H9 (cell line): ENCODE data around the gene SMS. TPM values are rescaled to one million over a fixed set of nuclear protein-coding genes. Genes with fewer than 3 reads are reported as not detected.

Experiments
- DNase-seq: peaks from one replicate; pipeline ENCODE4 v3.0.0-alpha.2; 2017
- H2AFZ ChIP-seq: one replicate; pipeline ENCODE4 v1.6.1; 2013; ENCODE audit warnings: mild to moderate bottlenecking, low read length, control low read depth, moderate library complexity
- H2AK5ac ChIP-seq: 2 replicates; pipeline ENCODE4 v1.6.1; 2013; ENCODE audit warnings: low read length, control low read depth, mixed read lengths; ENCODE audit not compliant: insufficient read length
- H2BK120ac ChIP-seq: one replicate; pipeline ENCODE4 v1.6.1; 2013; ENCODE audit warnings: low read depth, mild to moderate bottlenecking, low read length, control low read depth, inconsistent platforms; ENCODE audit not compliant: poor library complexity, severe bottlenecking
- H2BK12ac ChIP-seq: 2 replicates; pipeline ENCODE4 v1.6.1; 2013; ENCODE audit warnings: low read length, control low read depth, mixed read lengths, low read depth; ENCODE audit not compliant: insufficient read length
- H2BK15ac ChIP-seq: 2 replicates; pipeline ENCODE4 v1.6.1; 2013; ENCODE audit warnings: low read depth, low read length, control low read depth
- H2BK20ac ChIP-seq: one replicate; pipeline ENCODE4 v1.6.1; 2013; ENCODE audit warnings: low read depth, mild to moderate bottlenecking, low read length, control low read depth, inconsistent platforms; ENCODE audit not compliant: poor library complexity, severe bottlenecking
- H2BK5ac ChIP-seq: 2 replicates; pipeline ENCODE4 v1.6.1; 2013; ENCODE audit warnings: low read length, control low read depth, mixed read lengths; ENCODE audit not compliant: insufficient read length
- H3K14ac ChIP-seq: 2 replicates; pipeline ENCODE4 v1.6.1; 2013; ENCODE audit warnings: low read length, control low read depth; ENCODE audit not compliant: insufficient read depth
- H3K18ac ChIP-seq: 2 replicates; pipeline ENCODE4 v1.6.1; 2013; ENCODE audit warnings: low read depth, mild to moderate bottlenecking, mixed read lengths, low read length, control low read depth; ENCODE audit not compliant: insufficient read length
- H3K23ac ChIP-seq: 2 replicates; pipeline ENCODE4 v1.6.1; 2013; ENCODE audit warnings: low read length, control low read depth, mixed read lengths, low read depth; ENCODE audit not compliant: insufficient read length
- H3K23me2 ChIP-seq: 2 replicates; pipeline ENCODE4 v1.6.1; 2013; ENCODE audit warnings: low read depth, mild to moderate bottlenecking, mixed read lengths, low read length, control low read depth; ENCODE audit not compliant: insufficient read length, poor library complexity, severe bottlenecking
- H3K27ac ChIP-seq: 2 replicates; pipeline ENCODE4 v1.5.1; 2013; ENCODE audit warnings: low read length, control low read depth, mixed read lengths, low read depth; ENCODE audit not compliant: insufficient read length
- H3K27me3 ChIP-seq: 2 replicates; pipeline ENCODE4 v1.6.1; 2013; ENCODE audit warnings: low read length, control low read depth, inconsistent platforms; ENCODE audit not compliant: insufficient read depth
- H3K4ac ChIP-seq: 2 replicates; pipeline ENCODE4 v1.6.1; 2013; ENCODE audit warnings: low read depth, mild to moderate bottlenecking, control low read depth, inconsistent platforms, low read length, moderate library complexity
- H3K4me1 ChIP-seq: 2 replicates; pipeline ENCODE4 v1.6.1; 2013; ENCODE audit warnings: low read length, control low read depth, inconsistent platforms; ENCODE audit not compliant: insufficient read depth
- H3K4me2 ChIP-seq: 2 replicates; pipeline ENCODE4 v1.6.1; 2013; ENCODE audit warnings: low read length, control low read depth, mixed read lengths; ENCODE audit not compliant: insufficient read length, insufficient read depth
- H3K56ac ChIP-seq: 2 replicates; pipeline ENCODE4 v1.6.1; 2013; ENCODE audit warnings: low read depth, mild to moderate bottlenecking, mixed read lengths, low read length, control low read depth; ENCODE audit not compliant: insufficient read length
- H3K79me1 ChIP-seq: 2 replicates; pipeline ENCODE4 v1.6.1; 2013; ENCODE audit warnings: low read depth, mild to moderate bottlenecking, moderate library complexity, low read length, control low read depth, inconsistent platforms; ENCODE audit not compliant: insufficient read depth, poor library complexity, severe bottlenecking
- H3K79me2 ChIP-seq: 2 replicates; pipeline ENCODE4 v1.6.1; 2013; ENCODE audit warnings: low read length, control low read depth, inconsistent platforms; ENCODE audit not compliant: insufficient read depth
- H3K9ac ChIP-seq: 2 replicates; pipeline ENCODE4 v1.6.1; 2013; ENCODE audit warnings: low read length, control low read depth, mixed read lengths; ENCODE audit not compliant: insufficient read length; ENCODE audit errors: extremely low read depth
- H3K9me3 ChIP-seq: one replicate; pipeline ENCODE4 v1.6.1; 2013; ENCODE audit warnings: low read depth, low read length, inconsistent platforms; ENCODE audit not compliant: control insufficient read depth
- H3T11ph ChIP-seq: one replicate; pipeline ENCODE4 v1.6.1; 2013; ENCODE audit warnings: mild to moderate bottlenecking, low read length, control low read depth, inconsistent platforms
- H4K20me1 ChIP-seq: one replicate; pipeline ENCODE4 v1.6.1; 2013; ENCODE audit not compliant: control insufficient read depth, insufficient read length, insufficient read depth
- H4K5ac ChIP-seq: 2 replicates; pipeline ENCODE4 v1.6.1; 2013; ENCODE audit warnings: low read depth, mild to moderate bottlenecking, mixed read lengths, low read length, control low read depth; ENCODE audit not compliant: insufficient read length
- H4K8ac ChIP-seq: replicated peaks from 2 replicates; pipeline ENCODE4 v1.6.1; 2013; ENCODE audit warnings: low read length, control low read depth, mixed read lengths, low read depth; ENCODE audit not compliant: insufficient read length
- H4K91ac ChIP-seq: 2 replicates; pipeline ENCODE4 v1.6.1; 2013; ENCODE audit warnings: low read depth, mild to moderate bottlenecking, moderate library complexity, mixed read lengths, low read length, control low read depth; ENCODE audit not compliant: insufficient read length
- H3K27ac Mint-ChIP-seq, 3 experiments: 2 replicates in 2 of 3; 3 replicates in 1 of 3; pipeline ENCODE4 v1.8.0; 2020 to 2021; ENCODE audit warnings: mixed read lengths in 3 of 3, mild to moderate bottlenecking in 1 of 3, moderate library complexity in 1 of 3
- H3K27me3 Mint-ChIP-seq: 2 replicates; pipeline ENCODE4 v1.8.0; 2021; ENCODE audit warnings: low read depth, mild to moderate bottlenecking, moderate library complexity, mixed read lengths
- H3K36me3 Mint-ChIP-seq, 3 experiments: 2 replicates in 2 of 3; 3 replicates in 1 of 3; pipeline ENCODE4 v1.8.0; 2020 to 2021; ENCODE audit warnings: low read depth in 3 of 3, mixed read lengths in 3 of 3; ENCODE audit not compliant: insufficient read depth in 1 of 3
- H3K4me1 Mint-ChIP-seq, 2 experiments: 2 replicates each; pipeline ENCODE4 v1.8.0; 2020; ENCODE audit warnings: mixed read lengths in 2 of 2
- H3K4me3 Mint-ChIP-seq, 2 experiments: 2 replicates in 1 of 2; 3 replicates in 1 of 2; pipeline ENCODE4 v1.8.0; 2020 to 2021; ENCODE audit warnings: mild to moderate bottlenecking in 2 of 2, mixed read lengths in 2 of 2, moderate library complexity in 1 of 2
- H3K9me3 Mint-ChIP-seq, 2 experiments: 2 replicates in 1 of 2; 3 replicates in 1 of 2; pipeline ENCODE4 v1.8.0; 2020; ENCODE audit warnings: mild to moderate bottlenecking in 2 of 2, mixed read lengths in 2 of 2, moderate library complexity in 1 of 2
- WGBS: extraction: QIAGEN DNeasy Blood & Tissue Kit; methylation state at CpG from one replicate; pipeline ENCODE4 v1.1.7; 2013; ENCODE audit warnings: missing lambda C conversion rate, low lambda C conversion rate, mixed read lengths; ENCODE audit not compliant: insufficient read length; ENCODE audit errors: extremely low coverage; 5-methylcytosine and 5-hydroxymethylcytosine counted together
- total RNA-seq: library from RNA; stranded (reverse); gene quantifications from 2 replicates; pipeline ENCODE4 v1.2.1, GENCODE V29; 2021
- TF ChIP-seq, protein P1 (sequence below): fragments of 200-600 bp; sonication (generic); conservative IDR thresholded peaks from 3 replicates; pipeline ENCODE4 v1.8.0; 2021; ENCODE audit warnings: antibody characterized with exemption, mild to moderate bottlenecking

Gene SMS
- total RNA-seq, 1 experiment from 2014 or later = 415 TPM

DNA sequence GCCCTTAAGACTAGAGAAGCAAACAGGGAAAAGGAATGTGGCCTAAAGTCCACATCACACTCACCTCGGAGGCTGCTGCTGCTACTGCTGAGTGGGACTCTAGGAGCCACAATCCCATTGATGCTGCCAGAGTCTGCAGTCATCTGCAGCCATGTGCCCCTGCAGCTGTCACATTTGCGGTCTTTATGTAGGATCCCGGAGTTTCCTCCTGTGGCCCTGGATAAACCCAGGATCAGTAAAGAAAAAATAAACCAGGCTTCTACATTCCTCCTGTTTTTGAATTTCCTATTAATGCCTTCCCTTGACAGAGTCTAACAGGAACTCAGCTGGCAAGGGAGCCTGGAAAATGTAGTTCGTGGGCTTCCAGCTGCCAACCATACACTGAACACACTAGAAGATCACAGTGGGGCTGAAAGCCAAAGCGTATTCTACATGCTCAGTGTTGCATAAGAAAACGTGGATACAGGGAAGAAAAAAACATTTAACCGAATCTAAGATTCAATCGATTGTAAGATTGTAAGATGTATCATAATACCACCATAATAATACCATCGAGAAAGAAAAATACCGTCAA, 81.3 kb downstream of the SMS start:
- Mint-ChIP-seq H3K9me3 (peaks cover 9 to 44% of the 10 kb centered on the region in 2 experiments; a peak in 4 of 5 replicates), H3K27ac (no peak overlapping the region), H3K27me3 (peaks cover 4% of the 10 kb centered on the region), H3K4me1 (peaks cover 16 to 18% of the 10 kb centered on the region in 2 experiments), H3K4me3 (no peak overlapping the region), H3K36me3 (peaks cover 0 to 2% (median 0%) of the 10 kb centered on the region in 3 experiments; a peak in 2 of 7 replicates)
- Histone ChIP-seq H2BK5ac (no peak overlapping the region), H3K27ac (no peak overlapping the region), H3K27me3 (no peaks in the 10 kb centered on the region), H3K23me2 (no peaks in the 10 kb centered on the region), H3K18ac (no peak overlapping the region), H3K9me3 (no peaks in the 10 kb centered on the region), H3K79me2 (no peaks in the 10 kb centered on the region), H3K79me1 (no peaks in the 10 kb centered on the region), H2BK12ac (no peak overlapping the region), H3K4me2 (no peak overlapping the region), H4K91ac (no peak overlapping the region), H2BK20ac (no peak overlapping the region), H3K9ac (no peak overlapping the region), H4K5ac (no peak overlapping the region), H2BK15ac (no peak overlapping the region), H4K8ac (no peak overlapping the region), H3K14ac (no peak overlapping the region), H4K20me1 (no peaks in the 10 kb centered on the region), H3K23ac (no peak overlapping the region), H3T11ph (no peak overlapping the region), H2BK120ac (no peak overlapping the region), H2AFZ (no peak overlapping the region), H3K56ac (no peak overlapping the region), H3K4me1 (no peaks in the 10 kb centered on the region; the same call in 1 of the 2 replicates), H2AK5ac (no peak overlapping the region), H3K4ac (no peak overlapping the region)
- WGBS = no CpG with 5 or more reads among the region's 10 CpGs
- no peak for DNase-seq
- TF ChIP-seq, protein P1, sequence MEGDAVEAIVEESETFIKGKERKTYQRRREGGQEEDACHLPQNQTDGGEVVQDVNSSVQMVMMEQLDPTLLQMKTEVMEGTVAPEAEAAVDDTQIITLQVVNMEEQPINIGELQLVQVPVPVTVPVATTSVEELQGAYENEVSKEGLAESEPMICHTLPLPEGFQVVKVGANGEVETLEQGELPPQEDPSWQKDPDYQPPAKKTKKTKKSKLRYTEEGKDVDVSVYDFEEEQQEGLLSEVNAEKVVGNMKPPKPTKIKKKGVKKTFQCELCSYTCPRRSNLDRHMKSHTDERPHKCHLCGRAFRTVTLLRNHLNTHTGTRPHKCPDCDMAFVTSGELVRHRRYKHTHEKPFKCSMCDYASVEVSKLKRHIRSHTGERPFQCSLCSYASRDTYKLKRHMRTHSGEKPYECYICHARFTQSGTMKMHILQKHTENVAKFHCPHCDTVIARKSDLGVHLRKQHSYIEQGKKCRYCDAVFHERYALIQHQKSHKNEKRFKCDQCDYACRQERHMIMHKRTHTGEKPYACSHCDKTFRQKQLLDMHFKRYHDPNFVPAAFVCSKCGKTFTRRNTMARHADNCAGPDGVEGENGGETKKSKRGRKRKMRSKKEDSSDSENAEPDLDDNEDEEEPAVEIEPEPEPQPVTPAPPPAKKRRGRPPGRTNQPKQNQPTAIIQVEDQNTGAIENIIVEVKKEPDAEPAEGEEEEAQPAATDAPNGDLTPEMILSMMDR = no peak
